Activated naive CD8-positive, alpha-beta T cell (primary cell): ENCODE data around the gene CNOT1.

Experiments
- H3K27ac Mint-ChIP-seq: one replicate; pipeline ENCODE4 v1.8.0; 2021; ENCODE audit warnings: mixed read lengths
- H3K27me3 Mint-ChIP-seq: one replicate; pipeline ENCODE4 v1.8.0; 2021; ENCODE audit warnings: mixed read lengths
- H3K36me3 Mint-ChIP-seq: one replicate; pipeline ENCODE4 v1.8.0; 2021; ENCODE audit warnings: mixed read lengths
- H3K4me1 Mint-ChIP-seq: one replicate; pipeline ENCODE4 v1.8.0; 2021; ENCODE audit warnings: low read depth, mixed read lengths
- H3K4me3 Mint-ChIP-seq: one replicate; pipeline ENCODE4 v1.8.0; 2021; ENCODE audit warnings: mild to moderate bottlenecking, mixed read lengths
- H3K9me3 Mint-ChIP-seq: one replicate; pipeline ENCODE4 v1.8.0; 2021; ENCODE audit warnings: low read depth, mixed read lengths

The CNOT1 gene

GRCh38 chr16:58487566-58488351 is 141.9 kb downstream of the CNOT1 start:
- Mint-ChIP-seq H3K27me3 (peaks cover 1% of the 10 kb centered on the region), H3K4me1 (no peaks in the 10 kb centered on the region), H3K27ac (no peak overlapping the region), H3K36me3 (no peaks in the 10 kb centered on the region), H3K9me3 (no peaks in the 10 kb centered on the region), H3K4me3 (no peak overlapping the region)

GRCh38 chr16:58485184-58485887 is 144.3 kb downstream of the CNOT1 start:
- Mint-ChIP-seq H3K9me3 (no peaks in the 10 kb centered on the region), H3K4me1 (no peaks in the 10 kb centered on the region)

GRCh38 chr16:58481931-58482330 is 147.7 kb downstream of the CNOT1 start:
- Mint-ChIP-seq H3K4me1 (no peaks in the 10 kb centered on the region), H3K27ac (no peak overlapping the region), H3K27me3 (peaks cover 1% of the 10 kb centered on the region), H3K4me3 (no peak overlapping the region), H3K36me3 (no peaks in the 10 kb centered on the region), H3K9me3 (no peaks in the 10 kb centered on the region)

More at GRCh38 chr16:58485184-58485887, 144.3 kb downstream of the CNOT1 start:
- Mint-ChIP-seq H3K36me3 (no peaks in the 10 kb centered on the region), H3K4me3 (no peak overlapping the region), H3K27me3 (peaks cover 1% of the 10 kb centered on the region), H3K27ac (no peak overlapping the region)

DNA sequence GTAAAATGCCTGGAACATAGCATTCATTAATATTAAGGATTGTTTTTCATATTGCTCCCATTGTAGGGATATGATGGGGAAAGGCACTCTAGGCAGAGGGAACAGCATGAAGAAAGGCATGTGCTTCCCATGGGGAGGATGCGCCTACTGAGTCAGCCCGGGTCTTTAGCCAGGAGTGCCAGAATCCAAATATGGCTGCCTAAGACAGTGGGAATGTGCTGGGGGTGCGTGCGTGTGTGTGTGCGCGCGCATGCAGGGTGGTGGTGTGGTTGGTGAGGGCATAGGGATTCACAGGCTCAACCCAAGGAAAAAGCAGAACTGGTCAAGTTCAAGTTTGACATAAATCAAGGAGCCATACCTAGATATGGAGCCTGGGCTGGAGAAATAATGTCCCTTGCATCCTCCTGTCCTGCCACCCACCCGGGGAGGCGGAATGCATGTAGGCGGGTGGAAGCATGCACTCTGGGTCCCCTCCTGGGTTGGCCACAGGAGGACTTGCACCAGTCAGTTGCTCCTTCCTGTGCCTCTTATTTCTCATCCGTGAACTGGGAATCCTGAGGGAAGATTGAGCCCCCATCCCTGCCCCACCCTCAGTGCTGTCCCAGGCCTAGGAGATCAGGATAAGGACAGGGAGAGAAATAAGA is 148.3 kb downstream of the CNOT1 start:
- Mint-ChIP-seq H3K27me3 (peaks cover 1% of the 10 kb centered on the region), H3K4me3 (no peak overlapping the region), H3K9me3 (no peaks in the 10 kb centered on the region), H3K36me3 (no peaks in the 10 kb centered on the region), H3K27ac (no peak overlapping the region), H3K4me1 (no peaks in the 10 kb centered on the region)

DNA sequence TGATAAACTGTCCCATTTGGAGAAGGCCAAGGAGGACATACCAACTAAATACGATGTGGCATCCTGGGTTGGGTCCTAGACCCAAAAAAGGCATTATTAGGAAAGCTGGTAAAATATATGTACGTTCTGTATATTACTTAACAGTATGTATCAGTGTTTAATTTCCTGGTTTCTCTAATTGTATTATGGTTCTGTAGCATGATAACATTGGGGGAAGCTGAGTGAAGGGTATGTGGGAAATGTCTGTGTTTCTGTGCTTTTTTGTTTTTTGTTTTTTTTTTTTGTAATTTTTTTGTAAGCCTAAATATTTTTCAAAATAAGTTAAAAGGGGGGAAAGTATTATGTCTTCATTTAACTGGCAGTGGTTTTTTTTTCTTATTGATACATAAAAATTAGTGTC is 151.2 kb downstream of the CNOT1 start:
- no peak overlapping the region for H3K4me3 Mint-ChIP-seq
- peaks cover 6% of the 10 kb centered on the region for H3K27me3 Mint-ChIP-seq
- no peaks in the 10 kb centered on the region for H3K9me3 Mint-ChIP-seq
- H3K4me1 Mint-ChIP-seq: no peaks in the 10 kb centered on the region
- no peaks in the 10 kb centered on the region for H3K36me3 Mint-ChIP-seq
- H3K27ac Mint-ChIP-seq: no peak overlapping the region

- H3K9me3 Mint-ChIP-seq: no peaks in the 10 kb centered on the region
- H3K4me3 Mint-ChIP-seq: no peak overlapping the region
- H3K4me1 Mint-ChIP-seq: no peaks in the 10 kb centered on the region
- peaks cover 6% of the 10 kb centered on the region for H3K27me3 Mint-ChIP-seq
- no peaks in the 10 kb centered on the region for H3K36me3 Mint-ChIP-seq
- H3K27ac Mint-ChIP-seq: no peak overlapping the region
These were observed 152.8 kb downstream of the CNOT1 start for GRCh38 chr16:58476791-58477190.

DNA sequence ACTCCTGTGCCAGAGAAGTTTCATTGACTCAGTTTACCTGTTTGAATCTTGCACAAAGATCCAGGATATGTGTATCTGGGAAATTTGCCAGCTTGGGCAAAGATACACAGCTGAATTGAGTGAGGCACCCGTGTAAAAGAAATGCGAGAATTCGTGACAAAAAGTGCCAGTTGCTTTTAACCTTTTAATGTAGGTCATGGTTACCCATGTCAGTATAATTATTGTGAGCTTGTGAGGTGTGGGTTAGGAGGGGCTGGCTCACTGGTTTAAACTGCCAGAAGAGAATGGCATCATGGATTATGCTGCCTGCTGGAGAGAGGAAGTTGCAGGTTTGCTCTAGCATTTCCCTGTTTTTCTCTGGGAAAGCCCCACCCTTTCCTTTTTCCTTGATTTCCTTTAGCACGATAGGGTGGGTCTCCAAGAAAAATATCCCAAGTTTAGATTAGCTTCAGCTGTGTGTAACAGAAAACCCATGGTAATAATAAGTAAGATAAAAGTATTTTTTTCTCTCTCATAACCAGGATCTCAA is 154.5 kb downstream of the CNOT1 start:
- H3K36me3 Mint-ChIP-seq: no peaks in the 10 kb centered on the region
- H3K4me3 Mint-ChIP-seq: no peak overlapping the region
- peaks cover 8% of the 10 kb centered on the region for H3K27me3 Mint-ChIP-seq
- no peaks in the 10 kb centered on the region for H3K4me1 Mint-ChIP-seq
- H3K27ac Mint-ChIP-seq: no peak overlapping the region
- H3K9me3 Mint-ChIP-seq: no peaks in the 10 kb centered on the region

- H3K4me3 Mint-ChIP-seq: no peak overlapping the region
- no peaks in the 10 kb centered on the region for H3K9me3 Mint-ChIP-seq
- H3K27me3 Mint-ChIP-seq: peaks cover 13% of the 10 kb centered on the region
- no peak overlapping the region for H3K27ac Mint-ChIP-seq
- H3K4me1 Mint-ChIP-seq: no peaks in the 10 kb centered on the region
- H3K36me3 Mint-ChIP-seq: no peaks in the 10 kb centered on the region
These were observed 155.3 kb downstream of the CNOT1 start for GRCh38 chr16:58474296-58474695.

- no peaks in the 10 kb centered on the region for H3K4me1 Mint-ChIP-seq
These were observed 156.8 kb downstream of the CNOT1 start for GRCh38 chr16:58472827-58473226.

DNA sequence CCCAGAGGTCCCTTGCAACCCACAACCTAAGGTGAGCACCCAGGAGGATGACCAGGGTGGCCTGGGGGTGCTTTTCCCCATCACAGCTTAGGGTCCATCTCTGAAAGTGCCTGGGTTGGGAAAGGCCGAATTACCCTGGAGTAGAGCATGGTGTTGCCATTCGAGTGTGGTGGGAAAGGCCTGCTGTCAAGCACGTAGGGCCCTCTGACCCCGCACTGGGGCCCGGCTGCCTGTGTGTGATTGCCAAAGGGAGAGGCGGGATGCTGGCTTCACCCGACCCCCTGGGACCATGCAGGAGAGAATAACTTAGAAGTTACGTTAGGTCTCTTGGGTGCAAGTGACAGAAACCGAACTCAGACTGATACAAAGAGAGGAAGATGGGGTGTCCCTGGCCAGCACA is 157.4 kb downstream of the CNOT1 start:
- H3K27me3 Mint-ChIP-seq: peaks cover 21% of the 10 kb centered on the region

More at GRCh38 chr16:58472827-58473226, 156.8 kb downstream of the CNOT1 start:
- Mint-ChIP-seq H3K9me3 (no peaks in the 10 kb centered on the region), H3K4me3 (no peak overlapping the region), H3K27ac (no peak overlapping the region), H3K27me3 (peaks cover 18% of the 10 kb centered on the region), H3K36me3 (no peaks in the 10 kb centered on the region)

DNA sequence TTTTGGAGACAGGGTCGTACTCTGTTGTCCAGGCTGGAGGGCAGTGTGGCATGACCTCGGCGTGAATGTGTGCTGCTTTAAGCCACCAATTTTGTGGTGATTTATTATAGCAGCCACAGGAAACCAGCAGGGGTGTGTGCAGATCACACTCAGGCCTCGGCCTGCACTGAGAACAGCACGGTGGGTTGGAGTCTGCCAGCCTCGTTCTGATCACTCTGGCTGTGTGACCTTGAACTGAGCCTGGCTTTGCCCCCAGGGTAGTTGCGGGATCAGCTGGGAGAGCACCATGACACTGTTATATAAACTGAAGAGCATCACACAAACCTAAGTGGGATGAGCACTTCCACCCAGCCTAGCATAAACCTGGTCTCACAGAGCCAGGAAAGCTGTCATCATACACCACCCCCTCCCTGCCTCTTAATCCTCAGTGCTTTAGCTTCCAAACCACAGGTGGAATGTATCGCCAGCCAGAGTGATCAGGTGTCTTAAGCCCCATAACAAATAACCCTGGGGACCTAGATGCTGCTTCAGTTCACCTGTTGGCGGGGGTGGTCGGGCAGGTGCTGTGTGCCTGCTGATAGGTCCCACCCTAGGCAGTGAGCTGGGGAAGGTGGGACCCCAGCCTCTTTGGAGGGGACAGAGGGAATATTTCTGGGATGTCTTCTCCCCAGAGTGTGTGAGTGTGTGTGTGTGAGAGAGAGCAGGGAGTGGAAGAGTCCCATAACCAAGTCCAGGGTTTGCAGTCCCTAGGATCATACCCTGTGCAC is 158.2 kb downstream of the CNOT1 start:
- H3K4me1 Mint-ChIP-seq: no peaks in the 10 kb centered on the region
- peaks cover 26% of the 10 kb centered on the region for H3K27me3 Mint-ChIP-seq

More for the DNA sequence above, 157.4 kb downstream of the CNOT1 start:
- Mint-ChIP-seq H3K4me1 (no peaks in the 10 kb centered on the region), H3K27ac (no peak overlapping the region), H3K9me3 (no peaks in the 10 kb centered on the region), H3K4me3 (no peak overlapping the region), H3K36me3 (no peaks in the 10 kb centered on the region)

More for the DNA sequence above, 158.2 kb downstream of the CNOT1 start:
- no peak overlapping the region for H3K27ac Mint-ChIP-seq
- H3K4me3 Mint-ChIP-seq: no peak overlapping the region
- no peaks in the 10 kb centered on the region for H3K36me3 Mint-ChIP-seq
- H3K9me3 Mint-ChIP-seq: no peaks in the 10 kb centered on the region
